Suprapubic skin (tissue), 4 donors: ENCODE measurements around the gene TRIO. TPM values are rescaled to one million over a fixed set of nuclear protein-coding genes. Genes with fewer than 3 reads are reported as not detected.

Experiments
- DNase-seq, 2 donors: peaks; one replicate each; pipeline ENCODE4 v3.0.0-alpha.2; 2019; ENCODE audit warnings: low spot score in 2 of 2
- H3K27ac ChIP-seq: fragments of 200-600 bp; sonication (generic); one replicate; pipeline ENCODE4 v1.5.1; 2019
- H3K27me3 ChIP-seq: fragments of 200-600 bp; sonication (generic); one replicate; pipeline ENCODE4 v1.5.1; 2019
- H3K36me3 ChIP-seq: fragments of 200-600 bp; sonication (generic); one replicate; pipeline ENCODE4 v1.5.1; 2019
- H3K4me1 ChIP-seq: fragments of 200-600 bp; sonication (generic); one replicate; pipeline ENCODE4 v1.5.1; 2019
- H3K4me3 ChIP-seq: fragments of 200-600 bp; sonication (generic); one replicate; pipeline ENCODE4 v1.5.1; 2019; ENCODE audit warnings: mild to moderate bottlenecking
- H3K9me3 ChIP-seq: fragments of 200-600 bp; sonication (generic); one replicate; pipeline ENCODE4 v1.5.1; 2019
- CTCF ChIP-seq, 2 donors: fragments of 200-600 bp in 1 of 2; fragments of 450-650 bp in 1 of 2; sonication (generic) in 1 of 2; IDR thresholded peaks; one replicate each; pipeline ENCODE4 v1.5.1; 2016 to 2019; ENCODE audit warnings: antibody characterized with exemption in 2 of 2, mild to moderate bottlenecking in 1 of 2, moderate library complexity in 1 of 2
- EP300 ChIP-seq: sonication (generic); formaldehyde crosslinking; IDR thresholded peaks from one replicate; pipeline ENCODE4 v1.6.1; 2017; ENCODE audit warnings: antibody characterized with exemption
- POLR2A ChIP-seq, 2 donors: fragments of 450-650 bp; IDR thresholded peaks; one replicate each; pipeline ENCODE4 v1.6.1; 2017; ENCODE audit warnings: antibody characterized with exemption in 2 of 2, mild to moderate bottlenecking in 2 of 2, moderate library complexity in 2 of 2
- POLR2AphosphoS5 ChIP-seq, 3 donors: sonication (generic); formaldehyde crosslinking; IDR thresholded peaks; one replicate each; pipeline ENCODE4 v1.6.1; 2017; ENCODE audit warnings: antibody characterized with exemption in 3 of 3
- WGBS: methylation state at CpG from one replicate; pipeline ENCODE4 v1.1.5; 2018; 5-methylcytosine and 5-hydroxymethylcytosine counted together
- total RNA-seq, 4 donors: library from RNA; depleted of rRNA; stranded (reverse); fragments of >200 nt; gene quantifications; one replicate each; pipeline ENCODE4 v1.1.0, GENCODE V29; 2016

The TRIO gene
- total RNA-seq, 4 donors from 2014 or later = 62.7 to 159 (median 70.4) TPM

DNA sequence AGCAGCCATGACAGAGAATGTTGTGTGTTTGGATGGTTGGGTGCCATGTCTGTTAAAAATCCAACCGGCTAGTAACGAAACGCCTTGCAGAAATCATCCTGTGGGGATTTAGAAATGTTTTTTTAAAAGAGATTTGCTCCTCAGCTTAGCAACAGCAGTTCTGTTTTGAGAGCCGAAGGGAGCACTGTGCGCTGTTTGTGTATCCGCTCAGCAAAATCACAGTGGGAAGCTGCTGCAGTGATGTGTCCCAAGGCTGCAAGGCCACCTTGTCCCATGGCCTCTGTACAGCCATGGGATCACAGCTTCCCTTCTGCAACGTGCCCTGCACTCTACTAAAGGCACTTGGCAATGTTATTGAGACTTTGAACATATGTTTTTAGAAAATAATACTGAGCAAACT is 40.9 kb downstream of the TRIO start:
- no peak overlapping the region for H3K4me3 ChIP-seq
- H3K27me3 ChIP-seq = no peaks in the 10 kb centered on the region
- no peaks in the 10 kb centered on the region for H3K9me3 ChIP-seq
- DNase-seq = no peak
- H3K4me1 ChIP-seq = peaks cover 61% of the 10 kb centered on the region
- no peaks in the 10 kb centered on the region for H3K36me3 ChIP-seq
- H3K27ac ChIP-seq = peak overlapping the region; percentile 5
- 74% methylated on average over 7 of the region's 7 CpGs for WGBS
- TF ChIP-seq CTCF (IDR thresholded peaks at IDR 0.05) (no peak), POLR2AphosphoS5 (IDR thresholded peaks at IDR 0.05) (no peak), EP300 (no peak), POLR2A (IDR thresholded peaks at IDR 0.05) (no peak)

DNA sequence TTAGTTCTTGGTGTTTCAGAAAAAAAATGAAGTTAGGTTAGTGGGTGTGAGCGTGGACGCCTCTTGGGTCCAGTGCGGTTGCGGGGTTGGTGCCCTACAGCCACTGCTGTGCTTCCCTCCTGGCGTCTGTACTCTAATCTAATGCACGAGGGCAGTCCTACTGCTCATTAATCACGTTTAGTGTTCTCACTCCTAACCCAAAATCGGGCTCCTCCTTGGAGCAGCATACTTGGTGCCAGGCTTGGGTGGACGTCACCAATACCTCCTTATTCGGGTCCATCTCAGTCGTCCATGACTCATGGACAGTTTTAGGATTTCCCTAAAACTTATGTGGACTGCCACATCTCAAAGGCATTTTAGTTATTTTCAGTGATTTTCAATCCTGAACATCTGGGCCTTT is 41.6 kb downstream of the TRIO start:
- Histone ChIP-seq H3K4me1 (peaks cover 58% of the 10 kb centered on the region), H3K4me3 (no peak overlapping the region), H3K9me3 (no peaks in the 10 kb centered on the region), H3K27ac (peak overlapping the region; percentile 74), H3K36me3 (no peaks in the 10 kb centered on the region), H3K27me3 (no peaks in the 10 kb centered on the region)
- TF ChIP-seq EP300 (no peak), CTCF (IDR thresholded peaks at IDR 0.05) (no peak), POLR2A (IDR thresholded peaks at IDR 0.05) (no peak), POLR2AphosphoS5 (IDR thresholded peaks at IDR 0.05) (no peak)
- 81% methylated on average over 11 of the region's 11 CpGs for WGBS
- no peak for DNase-seq

- 34% methylated on average over 7 of the region's 7 CpGs for WGBS
- peaks cover 66% of the 10 kb centered on the region for H3K4me1 ChIP-seq
- H3K9me3 ChIP-seq = no peaks in the 10 kb centered on the region
- no peaks in the 10 kb centered on the region for H3K36me3 ChIP-seq
- no peaks in the 10 kb centered on the region for H3K27me3 ChIP-seq
- H3K27ac ChIP-seq = peak overlapping the region; percentile 74
- DNase-seq = no peak
- TF ChIP-seq CTCF (IDR thresholded peaks at IDR 0.05) = no peak
- no peak for TF ChIP-seq POLR2AphosphoS5 (IDR thresholded peaks at IDR 0.05)
- TF ChIP-seq POLR2A (IDR thresholded peaks at IDR 0.05) = no peak
- no peak for TF ChIP-seq EP300
- no peak overlapping the region for H3K4me3 ChIP-seq
Observed at GRCh38 chr5:14185326-14186058, 42.4 kb downstream of the TRIO start.

- no peak for TF ChIP-seq CTCF (IDR thresholded peaks at IDR 0.05)
- no peak for TF ChIP-seq EP300
- no peak for TF ChIP-seq POLR2A (IDR thresholded peaks at IDR 0.05)
- TF ChIP-seq POLR2AphosphoS5 (IDR thresholded peaks at IDR 0.05) = no peak
- Histone ChIP-seq H3K27me3 (no peaks in the 10 kb centered on the region), H3K27ac (peak overlapping the region; percentile 74), H3K4me3 (no peak overlapping the region), H3K36me3 (no peaks in the 10 kb centered on the region), H3K9me3 (no peaks in the 10 kb centered on the region), H3K4me1 (peaks cover 73% of the 10 kb centered on the region)
- 63% methylated on average over 7 of the region's 7 CpGs for WGBS
- DNase-seq = no peak
Observed at GRCh38 chr5:14186059-14186830, 43.1 kb downstream of the TRIO start.

DNA sequence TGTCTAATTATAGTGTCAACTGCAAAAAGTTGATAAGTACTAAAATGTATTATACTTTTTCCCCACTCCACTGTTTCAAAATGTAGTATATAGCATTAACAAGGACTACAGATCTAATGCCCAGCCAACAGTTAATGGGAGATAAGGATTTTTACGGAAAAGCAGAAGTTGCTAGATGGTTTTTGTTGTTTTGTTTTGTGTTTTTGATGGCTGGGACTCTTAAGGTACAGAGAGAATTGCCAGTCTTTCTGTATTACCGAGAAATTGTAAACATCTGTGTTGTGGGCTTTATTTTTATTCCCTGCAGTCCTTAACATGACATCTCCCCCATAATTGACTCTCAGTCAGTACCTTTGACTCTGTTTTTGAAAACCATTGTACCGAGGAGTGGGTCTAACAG is 44.0 kb downstream of the TRIO start:
- H3K4me3 ChIP-seq = no peak overlapping the region
- H3K27ac ChIP-seq = no peak overlapping the region
- no peak for TF ChIP-seq EP300
- no peak for TF ChIP-seq CTCF (IDR thresholded peaks at IDR 0.05)
- TF ChIP-seq POLR2AphosphoS5 (IDR thresholded peaks at IDR 0.05) = no peak
- no peak for TF ChIP-seq POLR2A (IDR thresholded peaks at IDR 0.05)
- 63% methylated on average over 3 of the region's 3 CpGs for WGBS
- no peaks in the 10 kb centered on the region for H3K36me3 ChIP-seq
- no peak for DNase-seq
- H3K9me3 ChIP-seq = no peaks in the 10 kb centered on the region
- peaks cover 65% of the 10 kb centered on the region for H3K4me1 ChIP-seq
- no peaks in the 10 kb centered on the region for H3K27me3 ChIP-seq
